ENCODE results near the gene STAB1. TPM values are rescaled to one million over a fixed set of nuclear protein-coding genes. Genes with fewer than 3 reads are reported as not detected.

The STAB1 gene
- total RNA-seq: 2.5 and 6.5 TPM in 2 replicates

GRCh38 chr3:52494886-52495495 lies at the start of gene STAB1:
STAB1 (plus strand) TSS chr3:52495338; CDS start chr3:52495414, 76 bp downstream.

GRCh38 chr3:52453496-52454249 lies 41.5 kb upstream of the STAB1 start, which contains the start of gene TNNC1:
TNNC1 (minus strand) TSS chr3:52454041; CDS start chr3:52454015, 26 bp downstream.

GRCh38 chr3:52455283-52456168 lies 39.6 kb upstream of the STAB1 start, which contains the start of gene NISCH:
NISCH (plus strand) TSS chr3:52455604; CDS start chr3:52455642, 38 bp downstream.

GRCh38 chr3:52533623-52534280 lies 38.6 kb downstream of the STAB1 start, which contains the start of gene NT5DC2:
NT5DC2 (minus strand) TSS chr3:52533857; CDS start chr3:52533737, 120 bp downstream.

GRCh38 chr3:52536369-52537164 lies 41.4 kb downstream of the STAB1 start, which contains the start of gene UQCC5:
UQCC5 (plus strand) TSS chr3:52536605; CDS start chr3:52536756, 151 bp downstream.

Other genes starting within 250 kb of the STAB1 start
- 18.1 and 19.5 TPM in 2 replicates for gene PPM1M, start 249.6 kb upstream of the STAB1 start, total RNA-seq
- gene WDR82, start 216.7 kb upstream of the STAB1 start, total RNA-seq: 67.9 and 71.7 TPM in 2 replicates
- gene GLYCTK, start 207.5 kb upstream of the STAB1 start, total RNA-seq: 11.4 and 13.2 TPM in 2 replicates
- gene DNAH1, start 179.0 kb upstream of the STAB1 start, total RNA-seq: 3.3 and 3.9 TPM in 2 replicates
- 38.7 and 48.1 TPM in 2 replicates for gene BAP1, start 85.3 kb upstream of the STAB1 start, total RNA-seq
- gene PHF7, start 84.7 kb upstream of the STAB1 start, total RNA-seq: 4.8 and 7.4 TPM in 2 replicates
- gene SEMA3G, start 50.2 kb upstream of the STAB1 start, total RNA-seq: under 0.01 and 0.19 TPM in 2 replicates
- 1.3 and 2.7 TPM in 2 replicates for gene TNNC1, start 41.3 kb upstream of the STAB1 start, total RNA-seq
- 57.3 and 63.0 TPM in 2 replicates for gene NISCH, start 39.7 kb upstream of the STAB1 start, total RNA-seq
- gene NT5DC2, start 38.5 kb downstream of the STAB1 start, total RNA-seq: 47.2 and 59.3 TPM in 2 replicates
- gene UQCC5, start 41.3 kb downstream of the STAB1 start, total RNA-seq: 6.7 and 12.0 TPM in 2 replicates
- 56.4 and 66.8 TPM in 2 replicates for gene PBRM1, start 190.6 kb downstream of the STAB1 start, total RNA-seq
- 100 and 106 TPM in 2 replicates for gene GNL3, start 190.7 kb downstream of the STAB1 start, total RNA-seq
- 120 and 126 TPM in 2 replicates for gene GLT8D1, start 210.5 kb downstream of the STAB1 start, total RNA-seq
- gene SPCS1, start 210.8 kb downstream of the STAB1 start, total RNA-seq: 51.5 and 52.5 TPM in 2 replicates